HPDE6-E6E7 (cell line): ENCODE results near the gene BRAF.
"Not testable (repeated sequence)": the region's sequence is repeated elsewhere in the genome, so short reads cannot be mapped to it uniquely, and the experiment has no call there.

Experiments
- DNase-seq: peaks from one replicate; pipeline ENCODE4 v3.0.0; 2011; ENCODE audit warnings: missing footprints; ENCODE audit errors: extremely low spot score

BRAF gene

GRCh38 chr7:140708764-140709163, 216.0 kb downstream of the BRAF start:
- DNase-seq: not testable (repeated sequence)

- no peak for DNase-seq
Measured at GRCh38 chr7:140707132-140707531, 217.6 kb downstream of the BRAF start.

GRCh38 chr7:140704205-140704604, 220.5 kb downstream of the BRAF start:
- DNase-seq: no peak

- DNase-seq: no peak
Measured at GRCh38 chr7:140702774-140703173, 222.0 kb downstream of the BRAF start.

- DNase-seq: no peak
Measured at GRCh38 chr7:140698477-140698876, 226.3 kb downstream of the BRAF start.

- no peak for DNase-seq
Measured at GRCh38 chr7:140697447-140698143, 227.1 kb downstream of the BRAF start.

GRCh38 chr7:140696680-140697446, 227.9 kb downstream of the BRAF start, which contains the start of gene NDUFB2:
TSS of gene NDUFB2 (plus strand) at chr7:140696708. CDS start at chr7:140696745, 37 bp downstream.
- DNase-seq: peak; percentile 77

- DNase-seq: peak; percentile 98
Measured at GRCh38 chr7:140696024-140696679, 228.6 kb downstream of the BRAF start.

GRCh38 chr7:140695381-140695780, 229.3 kb downstream of the BRAF start:
- no peak for DNase-seq

GRCh38 chr7:140694592-140694991, 230.1 kb downstream of the BRAF start:
- no peak for DNase-seq

GRCh38 chr7:140693849-140694248, 230.9 kb downstream of the BRAF start:
- not testable (repeated sequence) for DNase-seq

GRCh38 chr7:140691376-140692045, 233.2 kb downstream of the BRAF start:
- no peak for DNase-seq

GRCh38 chr7:140689199-140690152, 235.3 kb downstream of the BRAF start:
- DNase-seq: no peak

GRCh38 chr7:140688341-140688740, 236.4 kb downstream of the BRAF start:
- DNase-seq: no peak

- DNase-seq: no peak
Measured at GRCh38 chr7:140686921-140687320, 237.8 kb downstream of the BRAF start.

GRCh38 chr7:140685407-140686087, 239.2 kb downstream of the BRAF start:
- no peak for DNase-seq

GRCh38 chr7:140684066-140684950, 240.4 kb downstream of the BRAF start:
- no peak for DNase-seq

GRCh38 chr7:140683657-140684056, 241.1 kb downstream of the BRAF start:
- no peak for DNase-seq

- no peak for DNase-seq
Measured at GRCh38 chr7:140681766-140682165, 243.0 kb downstream of the BRAF start.
